Right renal pelvis (tissue), 4 donors: ENCODE results near the gene TUBA3D. TPM values are rescaled to one million over a fixed set of nuclear protein-coding genes. Genes with fewer than 3 reads are reported as not detected.
"Not testable (repeated sequence)": the region's sequence is repeated elsewhere in the genome, so short reads cannot be mapped to it uniquely, and the experiment has no call there.

ENCODE experiments used
- DNase-seq, 4 donors: peaks; one replicate each; pipeline ENCODE4 v3.0.0-alpha.2; 2013; ENCODE audit warnings: low read depth in 4 of 4, low spot score in 3 of 4, missing footprints in 1 of 4
- polyA plus RNA-seq, 4 donors: library from polyadenylated mRNA; unstranded; fragments of 120-200 nt; gene quantifications; one replicate each; pipeline ENCODE4 v1.2.1, GENCODE V29; 2013; ENCODE audit not compliant: insufficient read length in 4 of 4

The TUBA3D gene
- polyA plus RNA-seq: under 1 TPM; 0.40 to 0.82 (median 0.50) TPM

GRCh38 chr2:131475831-131476230, at the start of gene TUBA3D:
TSS of gene TUBA3D (plus strand) at chr2:131476119. CDS start at chr2:131476200, 81 bp downstream.
- no peak for DNase-seq

GRCh38 chr2:131426727-131427126, 49.2 kb upstream of the TUBA3D start:
- no peak for DNase-seq

GRCh38 chr2:131431336-131431735, 44.6 kb upstream of the TUBA3D start:
- DNase-seq: no peak

GRCh38 chr2:131440742-131441468, 35.0 kb upstream of the TUBA3D start:
- not testable (repeated sequence) for DNase-seq

GRCh38 chr2:131444736-131445514, 31.0 kb upstream of the TUBA3D start:
- not testable (repeated sequence) for DNase-seq

- not testable (repeated sequence) for DNase-seq
Measured at GRCh38 chr2:131445515-131445797, 30.5 kb upstream of the TUBA3D start.

- no peak for DNase-seq
Measured at GRCh38 chr2:131445896-131446295, 30.0 kb upstream of the TUBA3D start.

- not testable (repeated sequence) for DNase-seq
Measured at GRCh38 chr2:131447981-131448380, 27.9 kb upstream of the TUBA3D start.

GRCh38 chr2:131451265-131451949, 24.5 kb upstream of the TUBA3D start:
- not testable (repeated sequence) for DNase-seq

GRCh38 chr2:131454914-131455313, 21.0 kb upstream of the TUBA3D start:
- not testable (repeated sequence) for DNase-seq

- not testable (repeated sequence) for DNase-seq
Measured at GRCh38 chr2:131467722-131468121, 8.2 kb upstream of the TUBA3D start.

GRCh38 chr2:131470944-131471343, 5.0 kb upstream of the TUBA3D start:
- DNase-seq: not testable (repeated sequence)

GRCh38 chr2:131471624-131472023, 4.3 kb upstream of the TUBA3D start:
- not testable (repeated sequence) for DNase-seq

- DNase-seq: not testable (repeated sequence)
Measured at GRCh38 chr2:131473266-131473665, 2.7 kb upstream of the TUBA3D start.

GRCh38 chr2:131476363-131476762, 444 bp downstream of the TUBA3D start:
- DNase-seq: not testable (repeated sequence)

- DNase-seq: not testable (repeated sequence)
Measured at GRCh38 chr2:131477227-131477626, 1.3 kb downstream of the TUBA3D start.

GRCh38 chr2:131478074-131478849, 2.3 kb downstream of the TUBA3D start:
- DNase-seq: not testable (repeated sequence)

GRCh38 chr2:131478850-131479461, 3.0 kb downstream of the TUBA3D start:
- DNase-seq: not testable (repeated sequence)

- DNase-seq: not testable (repeated sequence)
Measured at GRCh38 chr2:131480351-131480750, 4.4 kb downstream of the TUBA3D start.
